Stomach (tissue), 4 donors: ENCODE measurements around the gene CCNK.

Experiments used
- POLR2A ChIP-seq, 4 donors: fragments of 450-650 bp; IDR thresholded peaks; one replicate each; pipeline ENCODE4 v1.6.1; 2016; ENCODE audit warnings: antibody characterized with exemption in 4 of 4, control low read depth in 2 of 4, mild to moderate bottlenecking in 1 of 4, moderate library complexity in 1 of 4
- POLR2AphosphoS5 ChIP-seq, 3 donors: sonication (generic); formaldehyde crosslinking; IDR thresholded peaks; one replicate each; pipeline ENCODE4 v1.6.1; 2016; ENCODE audit warnings: antibody characterized with exemption in 3 of 3
- TF ChIP-seq, protein P1 (sequence below), 7 experiments: fragments of 450-650 bp in 4 of 7; fragments of 200-600 bp in 3 of 7; sonication (generic) in 3 of 7; IDR thresholded peaks; one replicate each; pipeline ENCODE4 v1.5.1; 2016 to 2019; ENCODE audit warnings: antibody characterized with exemption in 7 of 7, control low read depth in 2 of 7, mild to moderate bottlenecking in 1 of 7

GRCh38 chr14:99551034-99551922, 70.1 kb downstream of the CCNK start:
- TF ChIP-seq, protein P1, sequence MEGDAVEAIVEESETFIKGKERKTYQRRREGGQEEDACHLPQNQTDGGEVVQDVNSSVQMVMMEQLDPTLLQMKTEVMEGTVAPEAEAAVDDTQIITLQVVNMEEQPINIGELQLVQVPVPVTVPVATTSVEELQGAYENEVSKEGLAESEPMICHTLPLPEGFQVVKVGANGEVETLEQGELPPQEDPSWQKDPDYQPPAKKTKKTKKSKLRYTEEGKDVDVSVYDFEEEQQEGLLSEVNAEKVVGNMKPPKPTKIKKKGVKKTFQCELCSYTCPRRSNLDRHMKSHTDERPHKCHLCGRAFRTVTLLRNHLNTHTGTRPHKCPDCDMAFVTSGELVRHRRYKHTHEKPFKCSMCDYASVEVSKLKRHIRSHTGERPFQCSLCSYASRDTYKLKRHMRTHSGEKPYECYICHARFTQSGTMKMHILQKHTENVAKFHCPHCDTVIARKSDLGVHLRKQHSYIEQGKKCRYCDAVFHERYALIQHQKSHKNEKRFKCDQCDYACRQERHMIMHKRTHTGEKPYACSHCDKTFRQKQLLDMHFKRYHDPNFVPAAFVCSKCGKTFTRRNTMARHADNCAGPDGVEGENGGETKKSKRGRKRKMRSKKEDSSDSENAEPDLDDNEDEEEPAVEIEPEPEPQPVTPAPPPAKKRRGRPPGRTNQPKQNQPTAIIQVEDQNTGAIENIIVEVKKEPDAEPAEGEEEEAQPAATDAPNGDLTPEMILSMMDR (IDR thresholded peaks at IDR 0.05): no peak
- TF ChIP-seq POLR2AphosphoS5 (IDR thresholded peaks at IDR 0.05) (no peak), POLR2A (IDR thresholded peaks at IDR 0.05) (no peak)
